HepG2 (cell line): ENCODE results near the gene HECTD3. TPM values are rescaled to one million over a fixed set of nuclear protein-coding genes. Genes with fewer than 3 reads are reported as not detected.

Source experiments
- ATF7-NPFF ChIP-seq: sonication (generic); formaldehyde crosslinking; IDR thresholded peaks from 2 replicates; pipeline ENCODE4 v1.8.1; 2023; ENCODE audit warnings: mild to moderate bottlenecking, low read depth, missing genetic modification reagents, moderate library complexity
- ATM ChIP-seq: fragments of 450-650 bp; IDR thresholded peaks from 2 replicates; pipeline ENCODE4 v1.7.1; 2017; ENCODE audit warnings: mild to moderate bottlenecking, borderline replicate concordance
- KMT2A ChIP-seq: sonication (generic); formaldehyde crosslinking; IDR thresholded peaks from 2 replicates; pipeline ENCODE4 v1.4.0; 2020; ENCODE audit warnings: missing genetic modification reagents
- MIER3 ChIP-seq: IDR thresholded peaks from 2 replicates; pipeline ENCODE4 v1.6.1; 2016; ENCODE audit warnings: missing compliant biosample characterization, borderline replicate concordance
- NR2C2 ChIP-seq: sonication (generic); formaldehyde crosslinking; IDR thresholded peaks from 2 replicates; pipeline ENCODE4 v1.4.0; 2020; ENCODE audit warnings: missing genetic modification reagents, mild to moderate bottlenecking, moderate library complexity, borderline replicate concordance
- NR2F2 ChIP-seq: IDR thresholded peaks from 2 replicates; pipeline ENCODE4 v1.6.1; 2012; ENCODE audit warnings: low read depth, inconsistent platforms, borderline replicate concordance
- PAX8 ChIP-seq: sonication (generic); formaldehyde crosslinking; IDR thresholded peaks from 2 replicates; pipeline ENCODE4 v1.8.0; 2022; ENCODE audit warnings: mild to moderate bottlenecking, missing genetic modification reagents, borderline replicate concordance
- POLR2AphosphoS2 ChIP-seq: IDR thresholded peaks from 2 replicates; pipeline ENCODE4 v1.6.1; 2011; ENCODE audit warnings: low read depth, low read length, improper control_type of control experiment
- RBM39 ChIP-seq: fragments of 200-400 bp; formaldehyde crosslinking; IDR thresholded peaks from one replicate; pipeline ENCODE4 v1.6.1; 2018; ENCODE audit warnings: antibody characterized with exemption, mild to moderate bottlenecking, low read depth, low read length; ENCODE audit not compliant: poor library complexity, severe bottlenecking
- SATB2 ChIP-seq: sonication (generic); formaldehyde crosslinking; IDR thresholded peaks from 2 replicates; pipeline ENCODE4 v1.5.0; 2020; ENCODE audit warnings: missing genetic modification reagents
- SKI ChIP-seq: fragments of 450-650 bp; IDR thresholded peaks from one replicate; pipeline ENCODE4 v1.6.1; 2018; ENCODE audit warnings: mild to moderate bottlenecking; ENCODE audit not compliant: partially characterized antibody
- ZKSCAN5 ChIP-seq: sonication (generic); formaldehyde crosslinking; IDR thresholded peaks from 2 replicates; pipeline ENCODE4 v1.5.1; 2020; ENCODE audit warnings: mild to moderate bottlenecking, missing genetic modification reagents
- ZNF263 ChIP-seq: sonication (generic); formaldehyde crosslinking; IDR thresholded peaks from 2 replicates; pipeline ENCODE4 v1.4.0; 2020; ENCODE audit warnings: missing genetic modification reagents
- ZNF367 ChIP-seq: sonication (generic); formaldehyde crosslinking; IDR thresholded peaks from 2 replicates; pipeline ENCODE4 v1.4.0; 2020; ENCODE audit warnings: missing genetic modification reagents, borderline replicate concordance
- polyA plus RNA-seq, 8 experiments: library from polyadenylated mRNA; depleted of rRNA in 3 of 8; stranded (reverse) in 7 of 8; unstranded in 1 of 8; fragments of >200 nt; fragmentation: Illumina TruSeq in 4 of 8; extraction: Trizol in 4 of 8; gene quantifications; 2 replicates each; pipeline versions ENCODE4 v1.2.1 to v1.2.3, GENCODE V29; 2011 to 2016; ENCODE audit warnings: low read depth in 4 of 8, missing spikeins in 1 of 8, mixed read lengths in 1 of 8; ENCODE audit not compliant: insufficient read depth in 1 of 8
- total RNA-seq, 5 experiments: library from RNA; depleted of rRNA; stranded (reverse); fragments of >200 nt; fragmentation: Illumina TruSeq; extraction: Trizol; gene quantifications; 2 replicates each; pipeline ENCODE4 v1.2.3, GENCODE V29; 2016; ENCODE audit warnings: low read depth in 1 of 5
- TF ChIP-seq, protein P1 (sequence below): sonication (generic); formaldehyde crosslinking; IDR thresholded peaks from 2 replicates; pipeline ENCODE4 v1.5.1; 2020; ENCODE audit warnings: missing genetic modification reagents, mild to moderate bottlenecking, borderline replicate concordance
- TF ChIP-seq, protein P2 (sequence below): IDR thresholded peaks from 2 replicates; pipeline ENCODE4 v1.6.1; 2016; ENCODE audit warnings: low read depth
- TF ChIP-seq, protein P3 (sequence below): fragments of 450-650 bp; IDR thresholded peaks from 2 replicates; pipeline ENCODE4 v1.6.1; 2017; ENCODE audit warnings: mild to moderate bottlenecking
- TF ChIP-seq, protein P4 (sequence below): sonication (generic); formaldehyde crosslinking; IDR thresholded peaks from 2 replicates; pipeline ENCODE4 v1.5.1; 2020; ENCODE audit warnings: missing genetic modification reagents, mild to moderate bottlenecking, borderline replicate concordance
- TF ChIP-seq, protein P5 (sequence below): sonication (generic); formaldehyde crosslinking; conservative IDR thresholded peaks from 2 replicates; pipeline ENCODE4 v1.4.0; 2020; ENCODE audit warnings: missing genetic modification reagents

Gene HECTD3
- total and polyA plus RNA-seq, 2 of the 13 experiments (the other 11 are each of a cell fraction or from before 2014, with no cell fraction given) = 18.6 to 24.5 TPM

DNA sequence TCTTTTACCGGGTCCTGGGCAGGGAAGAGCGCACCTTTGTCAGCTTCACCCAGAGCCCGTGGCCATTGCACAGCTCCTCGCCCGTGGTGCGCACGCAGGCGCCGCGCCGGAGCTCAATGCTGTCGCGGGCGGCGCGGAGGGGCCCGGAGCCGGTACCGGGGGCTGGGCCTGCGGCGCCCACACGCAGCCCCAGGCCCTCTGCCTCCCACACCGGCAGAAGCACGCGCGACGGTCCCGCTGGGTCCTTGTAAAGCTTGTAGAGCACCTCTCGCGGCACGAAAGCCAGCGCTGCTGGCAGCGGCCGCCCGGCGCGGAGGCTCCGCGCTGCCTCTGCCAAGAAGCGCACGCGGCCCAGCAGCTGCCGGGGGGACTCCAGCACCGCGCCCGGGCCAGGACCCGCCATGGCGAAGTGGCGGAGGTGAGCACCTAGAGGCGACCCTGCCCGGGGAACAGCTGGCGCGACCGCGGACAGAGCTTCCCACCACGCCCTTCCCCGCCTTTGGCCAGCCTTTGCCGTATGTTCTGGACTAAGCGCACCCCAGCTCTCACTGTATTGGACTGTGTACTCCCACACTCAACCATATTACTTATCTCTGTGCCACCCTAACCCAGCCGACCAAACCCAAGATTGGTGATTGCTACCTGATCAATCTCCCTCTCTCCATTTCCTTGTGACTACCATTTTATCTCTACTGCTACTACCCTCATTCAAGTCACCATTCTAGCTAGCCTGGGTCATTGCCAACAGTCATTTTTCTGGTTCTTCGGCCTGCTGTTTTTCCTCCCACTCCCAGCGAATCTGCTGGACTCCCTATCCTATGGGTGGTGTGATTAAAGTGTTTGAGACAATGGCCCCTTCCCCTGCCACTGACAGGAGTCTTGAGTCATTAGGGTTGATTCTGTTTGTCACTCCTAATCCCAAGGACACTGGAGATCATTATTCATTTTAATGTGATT is at the start of gene HECTD3 (continued):
- TF ChIP-seq, protein P1, sequence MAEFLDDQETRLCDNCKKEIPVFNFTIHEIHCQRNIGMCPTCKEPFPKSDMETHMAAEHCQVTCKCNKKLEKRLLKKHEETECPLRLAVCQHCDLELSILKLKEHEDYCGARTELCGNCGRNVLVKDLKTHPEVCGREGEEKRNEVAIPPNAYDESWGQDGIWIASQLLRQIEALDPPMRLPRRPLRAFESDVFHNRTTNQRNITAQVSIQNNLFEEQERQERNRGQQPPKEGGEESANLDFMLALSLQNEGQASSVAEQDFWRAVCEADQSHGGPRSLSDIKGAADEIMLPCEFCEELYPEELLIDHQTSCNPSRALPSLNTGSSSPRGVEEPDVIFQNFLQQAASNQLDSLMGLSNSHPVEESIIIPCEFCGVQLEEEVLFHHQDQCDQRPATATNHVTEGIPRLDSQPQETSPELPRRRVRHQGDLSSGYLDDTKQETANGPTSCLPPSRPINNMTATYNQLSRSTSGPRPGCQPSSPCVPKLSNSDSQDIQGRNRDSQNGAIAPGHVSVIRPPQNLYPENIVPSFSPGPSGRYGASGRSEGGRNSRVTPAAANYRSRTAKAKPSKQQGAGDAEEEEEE (CRISPR knock-in tag) = no peak
- TF ChIP-seq ZNF263 (CRISPR knock-in tag) (no peak), RBM39 (no peak), KMT2A (CRISPR knock-in tag) (no peak; the same call in none of the 2 replicates), SKI (no peak), PAX8 (CRISPR knock-in tag) (0 out of 2 replicates have a peak, but pooled peaks have one; percentile 5), ATF7-NPFF (CRISPR knock-in tag) (no peak), ATM (no peak), ZKSCAN5 (CRISPR knock-in tag) (no peak), POLR2AphosphoS2 (no peak), NR2F2 (no peak), NR2C2 (0 out of 2 replicates have a peak, but pooled peaks have one; percentile 12), MIER3 (CRISPR knock-in tag) (no peak), ZNF367 (CRISPR knock-in tag) (no peak), SATB2 (CRISPR knock-in tag) (no peak)
- TF ChIP-seq, protein P2, sequence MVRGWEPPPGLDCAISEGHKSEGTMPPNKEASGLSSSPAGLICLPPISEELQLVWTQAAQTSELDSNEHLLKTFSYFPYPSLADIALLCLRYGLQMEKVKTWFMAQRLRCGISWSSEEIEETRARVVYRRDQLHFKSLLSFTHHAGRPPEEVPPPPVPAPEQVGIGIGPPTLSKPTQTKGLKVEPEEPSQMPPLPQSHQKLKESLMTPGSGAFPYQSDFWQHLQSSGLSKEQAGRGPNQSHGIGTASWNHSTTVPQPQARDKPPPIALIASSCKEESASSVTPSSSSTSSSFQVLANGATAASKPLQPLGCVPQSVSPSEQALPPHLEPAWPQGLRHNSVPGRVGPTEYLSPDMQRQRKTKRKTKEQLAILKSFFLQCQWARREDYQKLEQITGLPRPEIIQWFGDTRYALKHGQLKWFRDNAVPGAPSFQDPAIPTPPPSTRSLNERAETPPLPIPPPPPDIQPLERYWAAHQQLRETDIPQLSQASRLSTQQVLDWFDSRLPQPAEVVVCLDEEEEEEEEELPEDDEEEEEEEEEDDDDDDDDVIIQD (CRISPR knock-in tag) = no peak
- TF ChIP-seq, protein P3, sequence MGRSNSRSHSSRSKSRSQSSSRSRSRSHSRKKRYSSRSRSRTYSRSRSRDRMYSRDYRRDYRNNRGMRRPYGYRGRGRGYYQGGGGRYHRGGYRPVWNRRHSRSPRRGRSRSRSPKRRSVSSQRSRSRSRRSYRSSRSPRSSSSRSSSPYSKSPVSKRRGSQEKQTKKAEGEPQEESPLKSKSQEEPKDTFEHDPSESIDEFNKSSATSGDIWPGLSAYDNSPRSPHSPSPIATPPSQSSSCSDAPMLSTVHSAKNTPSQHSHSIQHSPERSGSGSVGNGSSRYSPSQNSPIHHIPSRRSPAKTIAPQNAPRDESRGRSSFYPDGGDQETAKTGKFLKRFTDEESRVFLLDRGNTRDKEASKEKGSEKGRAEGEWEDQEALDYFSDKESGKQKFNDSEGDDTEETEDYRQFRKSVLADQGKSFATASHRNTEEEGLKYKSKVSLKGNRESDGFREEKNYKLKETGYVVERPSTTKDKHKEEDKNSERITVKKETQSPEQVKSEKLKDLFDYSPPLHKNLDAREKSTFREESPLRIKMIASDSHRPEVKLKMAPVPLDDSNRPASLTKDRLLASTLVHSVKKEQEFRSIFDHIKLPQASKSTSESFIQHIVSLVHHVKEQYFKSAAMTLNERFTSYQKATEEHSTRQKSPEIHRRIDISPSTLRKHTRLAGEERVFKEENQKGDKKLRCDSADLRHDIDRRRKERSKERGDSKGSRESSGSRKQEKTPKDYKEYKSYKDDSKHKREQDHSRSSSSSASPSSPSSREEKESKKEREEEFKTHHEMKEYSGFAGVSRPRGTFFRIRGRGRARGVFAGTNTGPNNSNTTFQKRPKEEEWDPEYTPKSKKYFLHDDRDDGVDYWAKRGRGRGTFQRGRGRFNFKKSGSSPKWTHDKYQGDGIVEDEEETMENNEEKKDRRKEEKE = no peak
- TF ChIP-seq, protein P4, sequence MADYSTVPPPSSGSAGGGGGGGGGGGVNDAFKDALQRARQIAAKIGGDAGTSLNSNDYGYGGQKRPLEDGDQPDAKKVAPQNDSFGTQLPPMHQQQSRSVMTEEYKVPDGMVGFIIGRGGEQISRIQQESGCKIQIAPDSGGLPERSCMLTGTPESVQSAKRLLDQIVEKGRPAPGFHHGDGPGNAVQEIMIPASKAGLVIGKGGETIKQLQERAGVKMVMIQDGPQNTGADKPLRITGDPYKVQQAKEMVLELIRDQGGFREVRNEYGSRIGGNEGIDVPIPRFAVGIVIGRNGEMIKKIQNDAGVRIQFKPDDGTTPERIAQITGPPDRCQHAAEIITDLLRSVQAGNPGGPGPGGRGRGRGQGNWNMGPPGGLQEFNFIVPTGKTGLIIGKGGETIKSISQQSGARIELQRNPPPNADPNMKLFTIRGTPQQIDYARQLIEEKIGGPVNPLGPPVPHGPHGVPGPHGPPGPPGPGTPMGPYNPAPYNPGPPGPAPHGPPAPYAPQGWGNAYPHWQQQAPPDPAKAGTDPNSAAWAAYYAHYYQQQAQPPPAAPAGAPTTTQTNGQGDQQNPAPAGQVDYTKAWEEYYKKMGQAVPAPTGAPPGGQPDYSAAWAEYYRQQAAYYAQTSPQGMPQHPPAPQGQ (CRISPR knock-in tag) = no peak
- TF ChIP-seq, protein P5, sequence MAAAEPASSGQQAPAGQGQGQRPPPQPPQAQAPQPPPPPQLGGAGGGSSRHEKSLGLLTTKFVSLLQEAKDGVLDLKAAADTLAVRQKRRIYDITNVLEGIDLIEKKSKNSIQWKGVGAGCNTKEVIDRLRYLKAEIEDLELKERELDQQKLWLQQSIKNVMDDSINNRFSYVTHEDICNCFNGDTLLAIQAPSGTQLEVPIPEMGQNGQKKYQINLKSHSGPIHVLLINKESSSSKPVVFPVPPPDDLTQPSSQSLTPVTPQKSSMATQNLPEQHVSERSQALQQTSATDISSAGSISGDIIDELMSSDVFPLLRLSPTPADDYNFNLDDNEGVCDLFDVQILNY (CRISPR knock-in tag) = no peak
